Loucy (cell line): ENCODE results near the gene HNRNPF.

ENCODE experiments used
- CTCF ChIP-seq: fragments of 200-600 bp; sonication (generic); conservative IDR thresholded peaks from 2 replicates; pipeline ENCODE4 v1.5.1; 2014; ENCODE audit warnings: mild to moderate bottlenecking, antibody characterized with exemption, low read length
- EZH2phosphoT487 ChIP-seq: fragments of 200-600 bp; IDR thresholded peaks from 2 replicates; pipeline ENCODE4 v1.6.1; 2018; ENCODE audit warnings: antibody characterized with exemption, mild to moderate bottlenecking, moderate library complexity, borderline replicate concordance

- no peak; the same call in 1 of the 2 replicates for TF ChIP-seq CTCF
- TF ChIP-seq EZH2phosphoT487 = no peak
Observed at GRCh38 chr10:43408331-43408709, 666 bp downstream of the HNRNPF start.
